SU-DHL-6 (cell line): ENCODE results near the gene FOXN3.

Experiments
- H2AFZ ChIP-seq: fragments of 200-600 bp; sonication (generic); 2 replicates; pipeline ENCODE4 v1.6.1; 2014; ENCODE audit warnings: low read depth, mild to moderate bottlenecking, moderate library complexity, mixed read lengths, antibody characterized with exemption, low read length; ENCODE audit not compliant: severe bottlenecking
- H3F3A ChIP-seq: fragments of 200-600 bp; shearing (Covaris generic); 2 replicates; pipeline ENCODE4 v1.6.0; 2016; ENCODE audit warnings: antibody characterized with exemption, mild to moderate bottlenecking; ENCODE audit not compliant: insufficient read depth
- H3K27ac ChIP-seq: fragments of 200-600 bp; sonication (generic); 2 replicates; pipeline ENCODE4 v1.5.1; 2016; ENCODE audit warnings: low read depth, mild to moderate bottlenecking, low read length, moderate library complexity, mixed read lengths
- H3K27me3 ChIP-seq: fragments of 200-600 bp; sonication (generic), shearing (Covaris generic); 2 replicates; pipeline ENCODE4 v1.6.0; 2014; ENCODE audit warnings: mild to moderate bottlenecking, low read length
- H3K36me3 ChIP-seq: fragments of 200-600 bp; sonication (generic); 2 replicates; pipeline ENCODE4 v1.6.1; 2014; ENCODE audit warnings: mild to moderate bottlenecking, low read length, mixed read lengths
- H3K4me2 ChIP-seq: fragments of 300-600, 200-600 bp; shearing (Covaris generic), sonication (generic); 2 replicates; pipeline ENCODE4 v1.6.0; 2014; ENCODE audit warnings: low read length, low read depth, mild to moderate bottlenecking; ENCODE audit not compliant: poor library complexity, severe bottlenecking
- H3K4me3 ChIP-seq: fragments of 200-600 bp; sonication (generic); 2 replicates; pipeline ENCODE4 v1.5.1; 2014; ENCODE audit warnings: antibody characterized with exemption, low read length, mild to moderate bottlenecking, mixed read lengths; ENCODE audit not compliant: insufficient read depth, poor library complexity, severe bottlenecking
- H3K79me2 ChIP-seq: fragments of 200-600 bp; sonication (generic); 2 replicates; pipeline ENCODE4 v1.6.1; 2014; ENCODE audit warnings: mild to moderate bottlenecking, low read length, moderate library complexity; ENCODE audit not compliant: insufficient read depth
- H3K9ac ChIP-seq: fragments of 200-600 bp; sonication (generic); 2 replicates; pipeline ENCODE4 v1.7.0; 2014; ENCODE audit warnings: mild to moderate bottlenecking, low read length
- H3K9me2 ChIP-seq: fragments of 200-600 bp; sonication (generic); replicated peaks from 2 replicates; pipeline ENCODE4 v1.6.1; 2014; ENCODE audit warnings: low read length; ENCODE audit not compliant: insufficient read depth
- H3K9me3 ChIP-seq: fragments of 200-600 bp; sonication (generic); 2 replicates; pipeline ENCODE4 v1.6.1; 2014; ENCODE audit warnings: low read length, mixed read lengths; ENCODE audit not compliant: insufficient read depth
- H4K20me1 ChIP-seq: fragments of 200-600 bp; sonication (generic); 2 replicates; pipeline ENCODE4 v1.6.1; 2014; ENCODE audit warnings: low read depth, mild to moderate bottlenecking, antibody characterized with exemption, low read length, moderate library complexity, mixed read lengths
- EZH2phosphoT487 ChIP-seq: fragments of 200-600 bp; sonication (generic), shearing (Covaris generic); conservative IDR thresholded peaks from 2 replicates; pipeline ENCODE4 v1.6.1; 2018; ENCODE audit warnings: mild to moderate bottlenecking, antibody characterized with exemption, low read length, moderate library complexity, mixed read lengths
- TF ChIP-seq, protein P1 (sequence below): fragments of 200-600 bp; sonication (generic); IDR thresholded peaks from one replicate; pipeline ENCODE4 v1.5.1; 2017; ENCODE audit warnings: antibody characterized with exemption, mild to moderate bottlenecking, low read length, moderate library complexity; ENCODE audit not compliant: insufficient read depth, poor library complexity, severe bottlenecking

FOXN3 gene

GRCh38 chr14:89266754-89267153 is 150.3 kb downstream of the FOXN3 start:
- H3F3A ChIP-seq: no peaks in the 10 kb centered on the region
- H2AFZ ChIP-seq: no peak overlapping the region
- no peak overlapping the region for H3K4me2 ChIP-seq
- H3K27me3 ChIP-seq: no peaks in the 10 kb centered on the region
- peaks cover 3% of the 10 kb centered on the region; the same call in 1 of the 2 replicates for H3K36me3 ChIP-seq
- no peak overlapping the region for H3K27ac ChIP-seq
- no peaks in the 10 kb centered on the region for H4K20me1 ChIP-seq
- H3K9me2 ChIP-seq: no peaks in the 10 kb centered on the region
- TF ChIP-seq EZH2phosphoT487: no peak
- TF ChIP-seq, protein P1, sequence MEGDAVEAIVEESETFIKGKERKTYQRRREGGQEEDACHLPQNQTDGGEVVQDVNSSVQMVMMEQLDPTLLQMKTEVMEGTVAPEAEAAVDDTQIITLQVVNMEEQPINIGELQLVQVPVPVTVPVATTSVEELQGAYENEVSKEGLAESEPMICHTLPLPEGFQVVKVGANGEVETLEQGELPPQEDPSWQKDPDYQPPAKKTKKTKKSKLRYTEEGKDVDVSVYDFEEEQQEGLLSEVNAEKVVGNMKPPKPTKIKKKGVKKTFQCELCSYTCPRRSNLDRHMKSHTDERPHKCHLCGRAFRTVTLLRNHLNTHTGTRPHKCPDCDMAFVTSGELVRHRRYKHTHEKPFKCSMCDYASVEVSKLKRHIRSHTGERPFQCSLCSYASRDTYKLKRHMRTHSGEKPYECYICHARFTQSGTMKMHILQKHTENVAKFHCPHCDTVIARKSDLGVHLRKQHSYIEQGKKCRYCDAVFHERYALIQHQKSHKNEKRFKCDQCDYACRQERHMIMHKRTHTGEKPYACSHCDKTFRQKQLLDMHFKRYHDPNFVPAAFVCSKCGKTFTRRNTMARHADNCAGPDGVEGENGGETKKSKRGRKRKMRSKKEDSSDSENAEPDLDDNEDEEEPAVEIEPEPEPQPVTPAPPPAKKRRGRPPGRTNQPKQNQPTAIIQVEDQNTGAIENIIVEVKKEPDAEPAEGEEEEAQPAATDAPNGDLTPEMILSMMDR: no peak
- H3K9me3 ChIP-seq: no peaks in the 10 kb centered on the region
- no peak overlapping the region for H3K4me3 ChIP-seq
- no peak overlapping the region for H3K9ac ChIP-seq
- peaks cover 74% of the 10 kb centered on the region for H3K79me2 ChIP-seq

GRCh38 chr14:89265234-89265633 is 151.8 kb downstream of the FOXN3 start:
- no peaks in the 10 kb centered on the region for H3K27me3 ChIP-seq
- peaks cover 80% of the 10 kb centered on the region for H3K79me2 ChIP-seq
- no peak overlapping the region for H3K4me2 ChIP-seq
- no peaks in the 10 kb centered on the region for H3K9me3 ChIP-seq
- H3K36me3 ChIP-seq: peaks cover 3% of the 10 kb centered on the region; the same call in 1 of the 2 replicates
- H4K20me1 ChIP-seq: no peaks in the 10 kb centered on the region
- H3K27ac ChIP-seq: no peak overlapping the region
- TF ChIP-seq EZH2phosphoT487: no peak
- TF ChIP-seq, protein P1: no peak
- H2AFZ ChIP-seq: no peak overlapping the region
- H3K9ac ChIP-seq: no peak overlapping the region
- no peak overlapping the region for H3K4me3 ChIP-seq
- H3K9me2 ChIP-seq: no peaks in the 10 kb centered on the region
- no peaks in the 10 kb centered on the region for H3F3A ChIP-seq

- Histone ChIP-seq H3K4me2 (no peak overlapping the region), H3K27ac (no peak overlapping the region), H3K9me3 (no peaks in the 10 kb centered on the region), H3K27me3 (no peaks in the 10 kb centered on the region), H3K9me2 (no peaks in the 10 kb centered on the region), H3K79me2 (peaks cover 81% of the 10 kb centered on the region), H2AFZ (no peak overlapping the region), H3F3A (no peaks in the 10 kb centered on the region), H3K9ac (no peak overlapping the region), H3K36me3 (peaks cover 3% of the 10 kb centered on the region; the same call in 1 of the 2 replicates), H4K20me1 (no peaks in the 10 kb centered on the region), H3K4me3 (no peak overlapping the region)
- no peak for TF ChIP-seq EZH2phosphoT487
- TF ChIP-seq, protein P1: no peak
Measured at GRCh38 chr14:89264196-89264800, 152.7 kb downstream of the FOXN3 start.
